Measurements from ENCODE around the gene ASB6.
"Not testable (repeated sequence)": the region's sequence is repeated elsewhere in the genome, so short reads cannot be mapped to it uniquely, and the experiment has no call there.

The ASB6 gene

DNA sequence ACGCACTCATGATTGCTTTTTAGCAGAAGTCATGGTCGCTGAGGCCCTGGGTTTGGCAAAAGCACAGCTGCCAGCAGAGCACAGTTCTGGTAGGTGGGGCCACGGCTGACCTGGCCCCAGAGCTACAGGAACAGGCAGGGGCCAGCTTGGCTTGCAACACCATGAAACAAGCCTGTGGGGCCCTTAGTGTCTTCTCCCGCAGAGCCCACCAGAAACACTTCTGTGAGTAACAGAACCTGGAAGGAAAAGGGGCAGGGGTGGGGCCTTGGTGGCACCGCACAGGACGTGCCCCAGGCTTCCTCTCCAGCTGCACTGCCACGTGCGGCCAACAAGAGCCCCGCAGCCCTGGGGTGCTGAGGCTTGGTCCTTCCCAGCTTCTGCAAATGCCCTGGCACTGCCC, 4.8 kb downstream of the ASB6 start:
- in situ Hi-C loops (cut with HindIII; ENCODE audit: low sequenced_read_pairs) = no loop called here
- no peak for TF ChIP-seq CTCF (IDR thresholded peaks at IDR 0.05; ENCODE audit: low read depth, low read length, missing control alignments)
- no peak for DNase-seq (ENCODE audit: low read depth)
- H3K4me3 ChIP-seq (ENCODE audit: low read depth, low read length) = no peak overlapping the region

- in situ Hi-C loops (cut with HindIII; ENCODE audit: low sequenced_read_pairs); DNase-seq (ENCODE audit: low read depth); H3K4me3 ChIP-seq (ENCODE audit: low read depth, low read length): not testable (repeated sequence)
These were observed 5.6 kb downstream of the ASB6 start for GRCh38 chr9:129636343-129636742.

DNA sequence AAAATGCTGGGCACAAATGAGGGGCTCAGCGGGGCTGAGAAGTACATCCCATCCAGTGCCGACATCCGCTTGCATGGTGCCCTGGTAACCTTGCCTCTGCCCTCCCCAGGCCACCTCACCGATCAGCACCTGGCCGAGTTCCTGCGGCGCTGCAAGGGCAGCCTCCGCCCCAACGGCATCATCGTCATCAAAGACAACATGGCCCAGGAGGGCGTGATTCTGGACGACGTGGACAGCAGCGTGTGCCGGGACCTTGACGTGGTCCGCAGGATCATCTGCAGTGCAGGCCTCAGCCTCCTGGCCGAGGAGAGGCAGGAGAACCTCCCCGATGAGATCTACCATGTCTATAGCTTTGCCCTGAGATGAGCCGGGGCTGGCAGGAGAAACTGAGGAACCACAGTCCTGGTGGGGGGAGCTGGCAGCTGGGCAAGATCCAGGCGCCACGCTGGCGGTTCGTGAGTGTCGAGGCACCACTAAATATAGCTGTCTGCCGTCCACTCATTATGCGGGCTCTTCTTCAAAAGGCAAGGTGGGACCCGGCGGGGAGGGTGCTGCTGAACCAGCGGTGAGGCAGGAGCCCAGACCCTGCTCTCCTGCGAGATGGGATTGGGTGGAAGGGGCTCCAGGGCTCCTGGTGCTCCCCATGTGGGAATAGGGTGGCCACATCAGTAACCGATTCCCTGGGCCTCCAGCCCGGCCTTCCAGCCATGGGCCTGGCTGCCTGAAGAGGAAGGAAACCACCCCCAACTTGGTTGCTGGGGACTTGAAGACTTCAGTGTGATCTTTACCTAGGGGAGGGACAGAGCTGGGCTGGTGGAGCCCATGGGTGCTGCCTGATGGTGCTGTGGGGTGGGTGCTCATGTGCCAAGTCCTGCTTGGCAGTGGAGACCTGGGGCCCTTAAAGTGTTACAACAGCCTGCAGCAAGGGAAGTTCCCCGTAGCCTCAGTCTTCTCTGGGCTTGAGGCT, 6.6 kb downstream of the ASB6 start:
- no peak for DNase-seq (ENCODE audit: low read depth)
- H3K4me3 ChIP-seq (ENCODE audit: low read depth, low read length) = no peak overlapping the region
- no peak for TF ChIP-seq CTCF (IDR thresholded peaks at IDR 0.05; ENCODE audit: low read depth, low read length, missing control alignments)
- in situ Hi-C loops (cut with HindIII; ENCODE audit: low sequenced_read_pairs) = no loop called here

- in situ Hi-C loops (cut with HindIII; ENCODE audit: low sequenced_read_pairs) = loop anchor here (5.0 kb wide), 4 partner anchors 43 to 502 kb away; no protein-coding TSS in a partner anchor
- no peak for DNase-seq (ENCODE audit: low read depth)
- H3K4me3 ChIP-seq (ENCODE audit: low read depth, low read length) = no peak overlapping the region
- TF ChIP-seq CTCF (IDR thresholded peaks at IDR 0.05; ENCODE audit: low read depth, low read length, missing control alignments) = no peak
These were observed 8.1 kb downstream of the ASB6 start for GRCh38 chr9:129633848-129634247.

GRCh38 chr9:129633207-129633606, 8.7 kb downstream of the ASB6 start:
- TF ChIP-seq CTCF (IDR thresholded peaks at IDR 0.05; ENCODE audit: low read depth, low read length, missing control alignments) = no peak
- in situ Hi-C loops (cut with HindIII; ENCODE audit: low sequenced_read_pairs) = loop anchor here (5.0 kb wide), 4 partner anchors 44 to 501 kb away; no protein-coding TSS in a partner anchor
- no peak overlapping the region for H3K4me3 ChIP-seq (ENCODE audit: low read depth, low read length)
- no peak for DNase-seq (ENCODE audit: low read depth)

DNA sequence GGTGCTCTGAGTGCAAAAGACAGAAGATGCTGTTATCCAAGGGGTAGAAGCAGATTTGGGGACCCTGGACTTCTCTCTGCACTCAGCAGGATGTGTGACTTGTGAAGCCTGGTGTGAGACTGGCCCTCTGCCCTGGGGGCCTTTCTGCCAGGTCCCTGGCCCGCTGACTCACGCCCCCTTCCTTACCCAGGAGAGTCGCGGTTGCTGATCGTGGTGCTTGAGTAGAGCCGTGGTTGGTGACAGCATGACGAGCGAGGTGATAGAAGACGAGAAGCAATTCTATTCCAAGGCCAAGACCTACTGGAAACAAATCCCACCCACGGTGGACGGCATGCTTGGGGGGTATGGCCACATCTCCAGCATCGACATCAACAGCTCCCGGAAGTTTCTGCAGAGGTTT, 9.5 kb downstream of the ASB6 start:
- in situ Hi-C loops (cut with HindIII; ENCODE audit: low sequenced_read_pairs) = loop anchor here (5.0 kb wide), 4 partner anchors 45 to 500 kb away; no protein-coding TSS in a partner anchor
- no peak for DNase-seq (ENCODE audit: low read depth)
- TF ChIP-seq CTCF (IDR thresholded peaks at IDR 0.05; ENCODE audit: low read depth, low read length, missing control alignments) = no peak
- no peak overlapping the region for H3K4me3 ChIP-seq (ENCODE audit: low read depth, low read length)

- H3K4me3 ChIP-seq (ENCODE audit: low read depth, low read length) = peak overlapping the region; percentile 19
- DNase-seq (ENCODE audit: low read depth) = no peak
- TF ChIP-seq CTCF (IDR thresholded peaks at IDR 0.05; ENCODE audit: low read depth, low read length, missing control alignments) = no peak
- in situ Hi-C loops (cut with HindIII; ENCODE audit: low sequenced_read_pairs) = loop anchor here (5.0 kb wide), 4 partner anchors 46 to 499 kb away; no protein-coding TSS in a partner anchor
These were observed 10.2 kb downstream of the ASB6 start for GRCh38 chr9:129631674-129632129.

Data from astrocyte of the cerebellum (primary cell).